8988T (cell line): Measurements from ENCODE around the gene LIMK2.
A peak's percentile ranks its signal among the peaks of the same experiment; 100 is the strongest.
"Not testable (repeated sequence)": the region's sequence is repeated elsewhere in the genome, so short reads cannot be mapped to it uniquely, and the experiment has no call there.

Experiments
- DNase-seq: peaks from one replicate; pipeline ENCODE4 v3.0.0; 2011

Gene LIMK2

DNA sequence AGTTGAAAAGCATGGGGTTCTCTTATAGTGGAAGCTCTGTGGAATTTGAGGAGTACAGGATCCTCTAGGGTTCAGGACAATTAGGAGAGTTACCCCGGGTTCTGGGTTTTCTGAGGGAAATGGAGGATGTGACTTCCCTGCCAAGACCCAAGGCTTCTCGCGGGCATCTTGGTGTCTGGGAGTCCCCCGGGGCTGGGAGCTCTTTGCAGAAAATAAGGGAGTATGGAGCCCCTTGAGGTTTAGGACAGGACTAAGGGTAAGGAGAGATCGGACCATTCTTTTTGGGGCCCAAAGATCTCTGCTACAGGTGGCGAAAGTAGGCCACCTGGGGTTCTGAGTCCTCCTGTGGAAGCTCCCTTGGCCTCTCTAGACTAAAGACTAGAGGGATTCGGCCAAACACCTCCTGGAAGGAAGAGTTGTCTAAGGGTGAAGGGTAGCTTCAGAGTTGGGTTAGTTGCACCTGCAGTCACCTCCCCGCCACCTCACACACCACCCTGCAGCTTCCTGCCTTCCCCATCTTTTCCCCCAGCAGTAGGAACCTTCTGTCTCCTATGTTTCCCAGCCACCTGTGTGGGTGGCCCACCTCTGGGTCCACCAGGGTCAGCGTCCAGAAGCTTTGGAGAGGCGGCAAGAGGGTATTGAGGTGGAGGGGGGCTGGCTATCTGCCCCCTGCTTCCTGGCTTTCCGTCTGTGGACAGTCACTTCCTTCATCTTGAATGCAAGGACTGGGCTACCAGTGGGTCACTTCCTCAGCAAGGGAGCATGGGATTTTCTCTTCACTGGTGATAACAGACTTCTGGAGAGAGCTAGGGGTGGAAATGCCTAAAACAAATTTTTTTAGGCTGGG lies 908 bp downstream of the LIMK2 start:
- no peak for DNase-seq

DNA sequence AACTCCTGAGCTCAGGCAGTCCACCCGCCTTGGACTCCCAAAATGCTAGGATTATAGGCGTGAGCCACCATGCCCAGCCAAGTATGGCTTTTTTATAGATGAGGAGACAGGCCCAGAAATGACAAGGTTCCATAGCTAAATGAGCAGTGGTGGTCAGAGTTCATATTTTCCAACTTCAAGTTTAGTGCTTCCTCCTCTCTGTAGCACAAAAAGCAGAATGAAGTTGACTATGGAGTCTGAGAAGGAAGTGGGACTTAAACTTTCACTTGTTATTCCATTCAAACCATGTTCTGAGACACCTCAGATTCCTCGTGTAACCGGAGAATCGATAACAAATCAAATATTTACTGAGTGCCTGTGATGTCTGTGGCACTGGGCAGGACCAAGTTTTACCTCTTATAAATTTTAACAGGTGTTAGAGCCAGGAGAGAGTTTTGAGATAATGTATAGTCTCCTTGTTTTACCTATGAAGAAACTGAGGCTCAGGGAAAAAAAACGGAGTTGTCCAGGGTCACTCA lies 3.0 kb downstream of the LIMK2 start:
- no peak for DNase-seq

DNA sequence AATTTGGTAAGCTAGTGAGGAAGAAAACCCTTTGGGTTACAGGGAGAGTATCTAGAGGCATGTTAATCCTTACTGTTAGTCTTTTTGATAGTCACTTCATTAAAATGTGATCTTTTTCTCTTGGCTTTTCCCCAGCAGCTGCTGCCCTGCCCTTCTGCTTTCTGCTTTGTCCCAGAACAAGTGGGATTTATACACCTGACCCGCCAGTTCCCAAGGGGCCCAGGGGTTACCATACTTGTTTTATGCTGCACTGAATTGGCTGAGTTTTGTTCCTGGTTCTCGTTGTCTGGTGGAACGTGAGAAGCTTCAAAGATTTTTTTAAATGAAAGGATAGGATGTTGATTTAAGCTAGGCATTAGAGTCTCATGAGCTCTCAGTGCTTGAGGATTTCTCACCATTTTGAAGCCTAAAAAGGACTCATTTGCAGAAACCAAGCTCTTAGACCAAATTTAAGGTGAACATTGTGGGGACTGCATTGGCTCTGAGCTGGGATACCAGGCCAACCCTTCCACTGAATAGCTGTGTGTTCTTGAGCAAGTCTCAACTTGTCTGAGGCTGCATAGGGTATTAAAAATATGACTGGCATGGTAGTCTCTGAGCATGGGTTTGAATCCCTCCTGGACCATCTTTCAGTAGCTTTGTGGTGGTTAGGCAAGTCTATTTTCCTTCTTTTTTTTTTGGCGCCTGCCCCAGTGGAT lies 6.6 kb downstream of the LIMK2 start:
- DNase-seq: no peak

DNA sequence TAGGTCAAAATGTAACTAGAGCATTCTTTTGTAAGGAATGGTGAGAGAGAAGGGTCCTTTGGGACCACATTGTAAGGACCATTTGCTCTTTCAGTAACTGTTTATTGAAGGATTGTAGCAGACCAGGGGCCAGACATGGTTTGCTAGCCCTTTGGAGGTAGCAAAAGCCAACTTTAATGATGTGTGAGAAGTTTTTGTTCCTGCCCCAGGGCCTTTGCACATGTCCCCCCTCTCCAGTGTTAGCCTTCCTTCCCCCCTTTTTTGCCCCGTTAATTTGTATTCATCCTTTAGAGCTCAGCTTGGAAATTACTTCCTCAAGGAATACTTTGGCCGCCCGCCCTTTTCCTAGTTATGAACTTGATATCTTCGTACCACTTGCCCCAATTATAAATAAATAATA lies 9.0 kb downstream of the LIMK2 start:
- DNase-seq: no peak

DNA sequence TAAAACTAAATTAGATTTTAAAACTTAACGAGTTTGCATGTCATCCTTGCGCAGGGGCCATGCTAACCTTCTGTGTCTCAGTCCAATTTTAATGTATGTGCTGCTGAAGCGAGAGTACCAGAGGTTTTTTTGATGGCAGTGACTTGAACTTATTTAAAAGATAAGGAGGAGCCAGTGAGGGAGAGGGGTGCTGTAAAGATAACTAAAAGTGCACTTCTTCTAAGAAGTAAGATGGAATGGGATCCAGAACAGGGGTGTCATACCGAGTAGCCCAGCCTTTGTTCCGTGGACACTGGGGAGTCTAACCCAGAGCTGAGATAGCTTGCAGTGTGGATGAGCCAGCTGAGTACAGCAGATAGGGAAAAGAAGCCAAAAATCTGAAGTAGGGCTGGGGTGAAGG lies 10.6 kb downstream of the LIMK2 start:
- no peak for DNase-seq

DNA sequence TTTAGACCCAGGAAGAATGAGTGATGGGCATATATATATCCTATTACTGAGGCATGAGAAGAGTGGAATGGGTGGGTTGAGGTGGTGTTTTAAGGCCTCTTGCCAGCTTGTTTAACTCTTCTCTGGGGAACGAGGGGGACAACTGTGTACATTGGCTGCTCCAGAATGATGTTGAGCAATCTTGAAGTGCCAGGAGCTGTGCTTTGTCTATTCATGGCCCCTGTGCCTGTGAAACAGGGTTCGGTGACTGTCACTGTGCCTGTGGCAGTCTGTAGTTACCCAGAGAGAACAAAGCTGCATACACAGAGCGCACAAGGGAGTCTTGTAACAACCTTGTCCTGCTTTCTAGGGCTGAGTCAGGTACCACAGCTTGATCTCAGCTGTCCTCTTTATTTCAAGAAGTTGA lies 11.7 kb downstream of the LIMK2 start:
- DNase-seq: no peak

DNA sequence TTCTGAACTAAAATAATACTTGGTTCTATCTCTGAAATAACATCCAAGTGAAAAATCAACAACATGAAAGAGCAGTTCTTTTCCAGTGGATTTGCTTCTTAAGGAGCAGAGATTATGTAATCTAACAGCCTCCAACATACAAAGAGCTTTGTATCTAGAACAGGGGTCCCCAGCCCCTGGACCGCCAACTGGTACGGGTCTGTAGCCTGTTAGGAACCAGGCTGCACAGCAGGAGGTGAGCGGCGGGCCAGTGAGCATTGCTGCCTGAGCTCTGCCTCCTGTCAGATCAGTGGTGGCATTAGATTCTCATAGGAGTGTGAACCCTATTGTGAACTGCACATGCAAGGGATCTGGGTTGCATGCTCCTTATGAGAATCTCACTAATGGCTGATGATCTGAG lies 12.6 kb downstream of the LIMK2 start:
- DNase-seq: not testable (repeated sequence)

DNA sequence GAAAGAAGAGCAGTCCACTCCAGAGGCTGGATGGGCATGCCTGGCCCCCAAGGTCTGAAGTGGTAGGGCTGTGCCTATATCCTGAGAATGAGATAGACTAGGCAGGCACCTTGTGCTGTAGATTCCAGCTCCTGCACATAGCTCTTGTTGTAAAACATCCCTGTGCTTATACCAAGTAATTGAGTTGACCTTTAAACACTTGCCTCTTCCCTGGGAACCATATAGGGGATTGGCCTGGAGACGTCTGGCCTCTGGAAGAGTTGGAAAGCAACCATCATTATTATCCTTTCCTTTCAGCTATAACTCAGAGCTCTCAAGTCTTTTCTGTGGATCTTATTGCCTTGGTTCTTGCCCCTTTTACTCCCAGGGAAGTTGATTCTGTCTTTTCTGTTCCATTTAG lies 15.1 kb downstream of the LIMK2 start:
- DNase-seq: no peak

DNA sequence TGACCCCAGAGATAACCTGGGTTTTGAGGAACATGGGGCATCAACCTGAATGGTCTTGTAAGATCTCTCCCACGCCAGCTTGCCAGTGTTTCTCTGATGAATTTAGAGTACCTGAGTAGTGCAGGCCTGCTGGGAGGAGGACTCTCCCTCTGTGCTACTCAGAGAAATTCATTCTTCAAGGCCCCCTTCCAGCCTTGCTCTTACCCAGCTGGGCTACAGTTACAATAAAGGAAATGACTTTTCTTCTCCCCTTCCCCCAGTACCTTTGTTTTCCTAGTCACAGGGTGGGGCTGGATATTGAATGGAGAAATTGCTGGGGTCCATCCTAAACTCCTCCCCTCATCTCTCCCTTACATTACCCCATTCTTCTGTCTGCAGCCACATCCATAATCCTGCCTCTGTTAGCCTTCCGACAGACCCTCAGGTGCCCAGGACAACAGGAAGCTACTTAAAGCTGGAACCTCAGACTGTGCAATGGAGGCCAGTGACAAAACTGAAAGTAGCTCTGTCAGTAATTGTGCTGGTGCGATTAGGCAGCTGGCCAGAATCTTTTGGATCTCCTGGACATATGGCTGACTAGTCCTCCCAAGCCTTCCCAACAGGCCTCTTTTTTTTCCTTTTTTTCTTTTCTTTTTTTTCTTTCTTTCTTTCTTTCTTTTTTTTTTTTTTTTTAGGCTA lies 17.4 kb downstream of the LIMK2 start:
- DNase-seq: no peak

DNA sequence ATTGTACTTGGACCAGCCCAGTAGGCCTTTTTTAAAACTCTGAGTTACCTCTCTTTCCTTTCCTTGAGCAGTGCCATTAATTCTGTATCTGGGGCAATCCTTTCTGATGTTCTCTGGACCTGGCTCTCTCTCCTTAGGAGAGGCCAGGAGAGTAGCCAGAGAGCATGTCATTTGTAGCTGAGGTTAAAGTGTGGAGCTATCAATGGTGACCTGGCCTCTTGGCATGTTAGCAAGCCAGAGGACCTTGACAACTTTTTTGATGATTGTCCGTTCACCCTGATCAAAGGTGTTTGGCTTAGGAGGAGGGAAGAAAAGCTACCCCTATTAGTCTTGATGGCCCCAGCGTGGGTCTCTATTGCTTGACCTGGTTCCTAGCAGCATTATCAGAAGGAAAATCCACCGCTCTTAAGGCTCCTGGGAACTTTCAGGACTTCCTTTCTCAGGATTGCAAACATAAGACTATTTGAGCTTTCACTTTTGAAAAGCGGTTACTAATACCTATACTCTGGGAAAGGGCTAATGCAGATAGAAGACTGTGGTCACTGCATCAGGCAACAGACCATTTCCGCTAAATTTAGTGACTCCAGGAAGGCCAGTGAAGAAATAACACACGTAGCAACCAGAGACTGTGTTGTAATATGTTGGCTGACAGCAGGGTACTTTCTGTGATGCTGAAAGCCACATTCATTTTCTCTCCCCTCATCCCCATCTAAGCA lies 18.2 kb downstream of the LIMK2 start:
- DNase-seq: no peak

DNA sequence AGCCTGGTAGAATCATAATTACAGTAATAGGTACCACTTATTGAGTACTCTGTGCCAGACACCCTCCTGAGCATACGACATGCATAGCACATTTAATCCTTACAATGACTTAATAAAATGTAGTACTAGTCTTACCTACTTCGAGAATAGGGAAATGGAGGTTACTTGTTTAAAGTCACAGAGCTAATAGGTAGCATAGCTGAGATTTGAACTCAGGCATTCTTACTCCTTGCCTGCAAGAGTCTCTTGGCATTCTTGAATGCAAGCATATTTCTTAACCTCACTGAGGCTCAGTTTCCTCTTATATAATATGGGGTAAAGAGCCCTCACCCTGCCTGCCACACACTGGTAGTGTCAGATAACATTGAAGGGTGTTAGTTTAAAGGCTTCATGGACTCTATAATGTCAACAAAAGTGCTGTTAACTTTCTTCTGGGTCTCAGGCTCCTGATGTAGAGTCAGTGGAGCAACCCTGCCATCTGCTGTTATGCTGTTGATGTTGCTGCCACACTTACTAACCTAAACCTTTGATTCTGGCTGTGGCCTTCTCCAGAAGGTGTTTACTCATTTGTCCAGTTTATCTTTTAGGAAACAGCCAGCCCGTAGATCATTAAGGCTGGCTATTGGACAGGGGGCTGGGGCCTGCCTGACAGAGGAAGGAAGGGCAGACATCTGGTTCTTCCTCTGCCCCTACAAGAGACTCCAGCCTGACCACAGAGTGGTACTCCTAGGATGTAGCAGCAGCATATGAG lies 18.9 kb downstream of the LIMK2 start:
- no peak for DNase-seq

DNA sequence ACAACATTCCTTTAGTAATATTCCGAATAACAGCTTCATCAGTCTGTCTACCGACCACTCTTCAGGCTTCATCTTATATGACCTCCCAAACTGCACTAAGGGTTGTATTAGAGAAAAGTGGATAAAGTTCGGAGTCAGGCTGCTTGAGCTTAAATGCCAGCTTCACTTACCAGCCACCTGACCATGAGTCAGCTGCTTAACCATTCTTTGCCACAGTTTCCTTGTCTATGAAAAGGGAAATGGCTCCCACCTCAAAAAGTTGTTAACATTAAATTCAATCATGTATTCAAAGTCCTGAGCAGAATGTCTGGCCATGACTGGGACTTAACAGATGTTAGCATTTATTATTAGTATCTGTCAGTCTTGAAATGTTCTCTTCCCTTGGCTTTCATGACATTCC lies 20.9 kb downstream of the LIMK2 start:
- DNase-seq: no peak

DNA sequence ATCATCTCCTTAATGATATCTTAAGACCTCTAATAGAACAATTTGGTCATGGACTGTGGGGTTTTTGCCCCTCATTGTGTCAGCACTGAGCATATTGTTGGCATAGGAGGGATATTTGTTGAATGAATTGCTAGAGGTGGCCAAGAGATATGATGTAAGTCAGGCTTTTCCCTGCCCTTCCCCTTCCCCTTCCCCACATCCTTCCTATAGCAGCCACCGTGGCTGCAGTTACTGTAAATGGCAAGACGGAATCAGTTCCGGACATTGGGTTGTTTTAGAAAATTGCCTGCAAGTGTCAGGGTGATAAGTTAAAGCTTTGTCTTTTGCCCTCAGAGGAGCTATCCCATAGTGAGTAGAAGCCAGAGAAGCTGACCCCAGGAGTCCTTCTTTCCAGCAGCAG lies 23.0 kb downstream of the LIMK2 start:
- DNase-seq: no peak

DNA sequence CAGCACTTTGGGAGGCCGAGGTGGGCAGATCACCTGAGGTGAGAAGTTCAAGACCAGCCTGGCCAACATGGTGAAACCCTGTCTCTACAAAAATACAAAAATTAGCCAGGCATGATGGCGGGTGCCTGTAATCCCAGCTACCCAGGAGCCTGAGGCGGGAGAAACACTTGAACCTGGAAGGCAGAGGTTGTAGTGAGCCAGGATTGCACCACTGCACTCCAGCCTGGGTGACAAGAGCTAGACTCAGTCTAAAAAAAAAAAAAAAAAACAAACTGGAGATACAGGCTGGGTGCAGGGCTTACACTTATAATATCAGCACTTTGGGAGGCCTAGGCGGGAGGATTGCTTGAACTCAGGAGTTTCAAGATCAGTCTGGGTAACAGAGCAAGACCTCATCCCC lies 23.9 kb downstream of the LIMK2 start:
- DNase-seq: not testable (repeated sequence)

DNA sequence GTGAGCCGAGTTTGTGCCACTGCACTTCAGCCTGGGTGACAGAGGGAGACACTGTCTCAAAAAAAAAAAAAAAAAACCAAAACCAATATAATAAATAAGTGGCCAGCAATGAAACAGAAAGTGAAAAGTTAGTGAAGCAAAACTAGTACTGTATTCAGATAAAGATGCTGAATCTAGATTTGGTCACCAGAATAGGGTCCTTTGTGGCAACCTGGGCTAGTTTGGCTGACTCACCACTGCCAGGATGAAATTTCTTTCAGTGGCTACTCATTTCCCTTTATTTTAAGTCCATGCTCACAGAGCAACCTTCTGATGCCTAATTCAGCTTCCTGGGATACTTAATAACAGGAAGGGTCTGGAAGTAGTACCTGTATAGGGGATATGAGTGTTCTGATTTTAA lies 26.0 kb downstream of the LIMK2 start:
- no peak for DNase-seq

DNA sequence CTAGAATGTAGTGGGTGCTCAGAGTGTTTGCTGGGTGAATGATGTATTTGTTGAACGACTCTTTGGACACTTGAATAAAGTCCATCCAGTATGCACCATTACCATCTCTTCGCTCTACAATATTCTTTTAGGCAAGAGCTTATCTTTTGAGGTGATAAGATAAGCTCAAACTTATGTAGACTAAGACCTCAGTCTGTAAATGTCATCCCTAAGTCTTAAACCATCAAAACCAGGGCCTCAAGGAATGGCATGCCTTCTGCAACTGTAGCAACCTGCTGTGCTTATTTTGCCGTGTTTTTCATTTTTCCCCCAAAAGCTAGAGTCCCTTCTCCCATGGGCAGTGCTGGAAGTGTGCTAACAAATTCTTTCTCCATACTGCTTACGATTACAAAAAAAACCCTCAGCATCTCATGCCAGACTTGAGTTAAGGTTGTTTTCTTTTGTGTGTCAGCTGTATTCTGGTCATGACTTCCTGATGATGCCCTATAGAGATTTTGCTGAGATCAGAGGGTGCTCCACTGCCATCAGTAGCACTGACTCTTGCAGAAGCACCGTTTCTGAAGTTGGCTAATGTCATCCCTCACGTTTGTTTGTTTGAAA lies 27.8 kb downstream of the LIMK2 start:
- no peak for DNase-seq

DNA sequence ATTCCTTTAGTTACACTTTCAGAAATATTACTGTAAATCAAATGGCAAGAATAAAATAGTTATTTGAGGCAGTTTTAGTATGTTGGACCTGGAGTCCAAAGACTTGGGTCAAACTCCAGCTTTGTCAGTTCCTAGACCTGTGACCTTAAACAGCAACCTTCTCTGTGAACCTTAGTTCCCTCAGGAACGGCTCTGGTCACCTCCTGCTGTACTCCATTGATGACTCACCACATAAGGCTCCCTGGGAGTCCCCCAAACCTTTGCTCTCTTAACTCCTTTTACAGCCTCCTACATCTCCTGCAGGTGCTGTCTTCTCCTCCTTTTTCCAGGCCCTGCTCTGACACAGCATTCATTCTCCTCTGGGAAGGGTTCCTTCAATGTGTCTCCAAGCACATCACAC lies 29.1 kb downstream of the LIMK2 start:
- no peak for DNase-seq

DNA sequence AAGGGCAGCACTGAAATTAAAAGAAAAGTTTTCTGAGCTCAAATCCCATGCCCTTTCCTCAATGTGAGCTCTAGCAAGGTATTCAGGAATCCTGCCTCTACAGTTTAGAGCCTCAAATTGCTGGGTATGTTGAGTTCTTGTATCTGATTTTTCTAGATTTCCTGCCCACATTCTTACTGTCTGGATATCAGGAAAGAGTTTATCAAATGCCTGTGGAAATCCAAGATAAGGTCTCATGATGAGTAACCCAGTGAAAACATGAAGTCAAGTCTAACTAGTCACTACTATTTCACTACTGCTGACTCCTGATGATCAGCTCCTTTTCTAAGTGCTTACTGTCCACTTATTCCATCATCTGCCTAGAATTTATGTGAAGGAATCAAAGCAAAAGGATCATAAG lies 29.8 kb downstream of the LIMK2 start:
- no peak for DNase-seq

DNA sequence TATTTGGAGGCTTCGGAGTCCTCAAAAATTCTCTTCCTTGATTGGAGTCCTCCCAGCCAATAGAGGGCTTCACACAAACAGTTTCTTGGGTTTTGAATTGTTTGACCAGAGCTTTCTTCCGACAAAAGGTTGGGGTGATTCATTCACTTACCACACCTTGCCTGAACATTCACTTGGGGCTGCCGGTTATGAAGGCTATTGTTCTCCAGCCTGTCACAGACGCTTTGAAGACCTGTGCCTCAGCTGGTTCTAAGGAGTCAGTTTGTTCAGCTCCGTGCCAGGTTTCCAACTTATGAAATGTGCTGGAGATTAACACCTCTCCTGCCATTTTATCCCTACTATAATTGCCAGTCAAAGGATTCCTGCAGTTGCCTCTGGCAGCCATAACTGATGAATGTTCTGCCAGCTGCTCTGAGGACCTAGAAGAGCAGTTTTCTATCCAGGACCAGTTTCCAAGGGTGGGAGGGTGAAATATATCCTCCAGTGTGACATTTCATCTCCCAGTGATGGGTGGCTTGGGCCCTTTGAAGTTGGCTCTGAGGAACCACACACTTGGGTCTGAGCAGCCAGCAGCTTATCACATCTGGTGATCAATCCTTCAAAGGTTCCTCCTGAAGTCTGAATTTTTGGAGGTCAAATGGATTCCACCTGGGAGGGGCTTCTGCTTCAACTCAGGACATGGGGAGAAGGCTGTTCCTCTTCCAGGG lies 31.4 kb downstream of the LIMK2 start:
- no peak for DNase-seq

DNA sequence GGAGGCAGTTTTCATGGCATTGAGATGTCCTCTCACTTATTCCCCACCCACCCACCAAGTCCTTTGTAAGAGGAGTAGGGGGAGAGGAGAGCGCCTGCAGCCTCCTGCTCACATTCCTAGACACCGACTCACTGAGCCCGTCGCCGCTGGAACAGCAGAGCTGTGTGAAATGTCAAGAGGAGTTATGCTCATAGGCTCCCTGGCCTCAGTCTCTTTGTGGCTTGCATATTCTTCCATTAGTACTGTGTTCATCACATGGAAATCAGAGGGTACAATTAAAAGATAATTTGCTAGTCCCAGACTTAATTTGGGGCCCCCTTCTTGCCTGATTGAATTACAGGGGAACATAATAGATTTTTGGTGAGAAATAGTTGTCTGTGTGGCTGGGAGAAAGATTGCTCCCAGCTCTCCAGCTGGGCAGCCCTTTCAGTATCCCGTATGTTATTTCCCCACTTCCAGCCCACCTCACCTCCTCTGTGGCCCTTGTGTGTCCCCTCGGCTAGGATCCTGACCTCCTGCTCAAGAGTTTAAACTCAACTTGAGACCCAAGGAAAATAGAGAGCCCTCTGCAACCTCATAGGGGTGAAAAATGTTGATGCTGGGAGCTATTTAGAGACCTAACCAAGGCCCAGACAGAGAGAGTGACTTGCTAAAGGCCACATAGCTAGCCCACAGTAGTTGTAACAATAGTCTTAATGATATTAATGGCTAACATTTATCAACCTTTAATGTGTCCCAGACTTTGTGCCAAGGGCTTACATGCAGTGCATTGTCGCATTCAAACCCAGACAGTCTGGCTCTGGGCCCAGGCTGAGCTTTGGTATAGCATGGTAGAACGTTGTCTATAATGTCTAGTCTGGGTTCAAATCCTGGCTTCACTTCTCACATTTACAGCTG lies 32.2 kb downstream of the LIMK2 start:
- DNase-seq: peak; percentile 28
